ENCODE results near the gene STON2.

Gene STON2

DNA sequence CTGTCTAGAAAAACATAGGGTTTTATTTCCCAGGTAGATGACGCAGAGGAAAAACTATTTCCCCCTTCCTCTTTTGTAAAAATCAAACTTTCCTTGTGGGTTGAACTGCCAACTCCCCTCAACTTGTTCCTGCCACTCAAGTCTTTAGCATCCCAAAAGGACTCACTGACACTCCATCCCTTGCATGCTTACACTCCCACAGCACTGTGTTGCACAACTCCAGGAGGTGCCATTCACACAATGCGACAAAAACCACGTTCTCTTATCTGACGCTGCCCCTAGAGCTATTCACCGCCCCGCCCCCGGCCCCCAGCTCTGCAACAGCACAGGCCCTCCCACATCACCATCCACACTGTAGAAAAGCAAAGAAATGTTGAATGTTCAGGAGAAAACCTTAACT, 16.9 kb upstream of the STON2 start:
- DNase-seq (ENCODE audit: low read depth), result no peak

DNA sequence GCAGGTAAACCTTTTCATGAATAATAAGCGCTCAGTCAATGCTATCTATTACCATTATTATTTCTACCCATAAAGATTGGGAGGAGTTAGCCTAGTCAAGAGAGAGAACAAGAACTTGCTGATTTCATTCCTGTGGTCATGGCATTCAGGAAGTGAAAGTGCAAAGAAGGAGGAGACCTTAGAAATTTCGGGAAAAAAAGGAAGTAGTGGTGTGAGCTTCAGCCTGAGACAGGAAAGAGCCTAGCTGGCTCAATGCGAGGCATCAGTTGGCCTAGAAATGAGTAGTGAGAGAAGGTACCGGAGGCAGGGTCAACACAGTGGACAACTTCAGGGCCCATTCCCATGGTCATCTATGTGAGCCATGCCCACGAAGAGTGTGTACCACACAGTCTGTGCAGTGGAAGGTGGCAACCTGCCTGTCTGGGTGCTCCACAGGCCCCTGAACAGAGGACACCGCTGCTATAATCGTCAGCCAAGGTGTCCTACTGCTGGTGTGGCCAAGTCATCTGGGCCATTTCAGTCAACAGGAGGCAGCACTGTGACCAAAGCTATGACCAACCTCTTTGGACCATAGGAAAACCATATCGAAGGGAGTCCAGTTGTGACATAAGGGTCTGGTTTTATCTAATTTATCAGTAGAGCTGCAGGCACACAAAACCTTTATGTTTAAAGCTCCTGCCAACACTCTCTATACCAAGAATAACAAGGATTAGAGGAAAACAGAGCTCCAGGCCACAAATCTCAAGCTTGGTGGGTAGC, 16.2 kb upstream of the STON2 start:
- DNase-seq (ENCODE audit: low read depth), result no peak

DNA sequence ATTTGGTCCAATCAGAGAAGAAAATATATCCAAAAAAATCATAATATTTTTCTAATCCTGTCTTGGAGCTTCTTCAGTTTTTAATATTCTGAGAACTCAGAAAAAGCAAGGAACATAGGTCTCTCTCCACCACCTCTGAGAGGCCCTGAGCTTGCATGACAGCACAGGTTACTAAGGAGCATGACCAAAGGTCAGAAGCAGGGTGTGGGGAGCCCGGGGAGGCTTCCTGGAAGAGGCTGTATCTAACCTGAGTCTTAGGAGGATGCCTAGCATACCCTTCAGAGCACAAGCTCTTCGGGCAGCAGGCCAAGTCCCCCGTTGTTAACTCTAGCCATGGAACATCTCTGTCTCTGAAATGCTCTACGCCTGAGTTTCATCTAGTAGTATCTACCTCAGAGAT, 15.7 kb upstream of the STON2 start:
- no peak for DNase-seq (ENCODE audit: low read depth)

DNA sequence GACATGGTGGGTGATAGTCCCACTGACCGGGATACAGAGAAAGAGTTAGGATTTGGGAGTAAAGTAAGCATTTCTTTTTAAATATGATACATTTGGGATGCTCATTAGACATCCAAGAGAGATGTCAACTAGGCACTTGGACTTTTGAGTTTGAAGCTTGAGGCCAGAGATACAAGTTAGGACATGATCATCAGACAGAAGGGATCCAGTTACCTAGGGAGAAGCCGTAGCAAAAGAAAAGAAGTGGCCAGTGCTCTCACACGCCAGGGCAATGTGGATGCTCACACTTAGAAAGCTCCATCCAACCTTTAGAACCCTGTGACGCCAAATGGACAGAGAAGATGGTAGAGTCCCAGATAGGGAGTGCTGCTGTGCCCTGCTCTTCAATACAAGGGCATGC, 14.0 kb upstream of the STON2 start:
- DNase-seq (ENCODE audit: low read depth), result no peak

DNA sequence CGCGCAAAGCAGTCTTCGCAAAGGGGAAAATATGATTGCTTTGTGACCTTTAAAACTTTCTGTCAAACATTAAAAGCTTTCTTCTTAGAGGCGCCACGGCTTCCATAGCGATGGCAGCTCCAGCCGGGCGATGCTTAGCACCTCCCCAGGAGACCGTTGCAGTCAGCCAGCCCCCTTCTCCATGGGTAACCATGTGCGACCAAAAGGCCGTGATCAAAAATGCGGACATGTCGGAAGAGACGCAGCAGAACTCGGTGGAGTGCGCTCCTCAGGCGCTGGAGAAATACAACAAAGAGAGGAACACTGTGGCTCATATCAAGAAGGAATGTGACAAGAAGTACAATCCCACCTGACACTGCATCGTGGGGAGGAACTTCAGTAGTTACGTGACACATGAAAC, 12.7 kb upstream of the STON2 start:
- DNase-seq (ENCODE audit: low read depth), result no peak

DNA sequence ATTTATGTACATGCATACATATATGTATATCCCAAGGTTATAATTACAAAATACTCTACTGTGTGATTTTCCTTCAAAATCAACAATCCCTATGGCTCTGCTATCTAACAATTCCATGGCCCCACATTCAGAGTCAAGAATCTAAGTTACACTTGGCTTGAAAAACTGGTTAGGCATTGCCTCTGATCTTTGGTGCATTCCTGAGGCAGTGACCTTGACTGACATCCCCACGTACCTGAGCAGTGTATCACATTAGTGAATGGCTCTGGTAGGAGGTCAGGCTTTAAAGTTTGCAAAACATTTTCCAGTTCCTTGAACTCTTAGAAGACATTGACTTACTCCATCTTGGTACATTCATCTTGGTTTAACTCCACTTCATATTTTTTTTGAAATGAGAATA, 8.5 kb upstream of the STON2 start:
- no peak for DNase-seq (ENCODE audit: low read depth)

DNA sequence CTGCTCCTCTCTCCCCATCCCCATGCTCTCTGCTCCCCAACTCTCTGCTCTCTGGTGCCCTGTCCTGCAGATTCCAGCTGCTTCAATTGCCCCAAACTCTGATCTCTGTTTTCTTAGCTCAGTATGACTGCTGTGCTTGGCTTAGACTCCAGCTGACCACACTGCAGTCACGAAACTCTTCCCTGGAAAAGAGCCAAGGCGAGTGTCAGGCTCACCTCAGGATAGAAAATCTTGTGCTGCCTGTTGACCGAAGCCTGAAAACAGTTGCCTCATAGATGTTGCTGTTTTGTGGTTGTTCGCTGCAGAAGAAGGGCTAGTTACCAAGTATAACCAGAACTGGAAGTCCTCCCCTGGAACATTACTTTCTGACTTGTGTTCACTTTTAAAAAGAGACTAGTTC, 6.7 kb upstream of the STON2 start:
- DNase-seq (ENCODE audit: low read depth), result no peak

DNA sequence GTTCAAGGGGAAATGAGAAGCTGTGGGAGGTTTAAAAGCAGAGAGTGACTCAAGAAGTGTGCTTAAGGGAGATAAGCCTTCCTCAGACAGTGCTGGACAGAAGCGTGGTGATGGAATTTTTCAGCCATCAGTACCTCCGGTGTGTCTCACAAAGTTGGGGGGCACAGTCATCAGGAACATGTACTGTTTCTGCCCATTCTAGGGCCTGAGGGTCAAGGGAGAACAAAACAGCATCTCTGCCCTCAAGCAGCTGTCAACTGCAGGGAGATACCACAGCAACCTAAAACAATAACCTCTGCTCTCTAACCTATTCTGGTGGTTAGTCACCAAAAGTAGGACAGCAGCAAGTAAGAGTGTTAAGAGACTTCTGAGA, 2.0 kb upstream of the STON2 start:
- DNase-seq (ENCODE audit: low read depth), result no peak

DNA sequence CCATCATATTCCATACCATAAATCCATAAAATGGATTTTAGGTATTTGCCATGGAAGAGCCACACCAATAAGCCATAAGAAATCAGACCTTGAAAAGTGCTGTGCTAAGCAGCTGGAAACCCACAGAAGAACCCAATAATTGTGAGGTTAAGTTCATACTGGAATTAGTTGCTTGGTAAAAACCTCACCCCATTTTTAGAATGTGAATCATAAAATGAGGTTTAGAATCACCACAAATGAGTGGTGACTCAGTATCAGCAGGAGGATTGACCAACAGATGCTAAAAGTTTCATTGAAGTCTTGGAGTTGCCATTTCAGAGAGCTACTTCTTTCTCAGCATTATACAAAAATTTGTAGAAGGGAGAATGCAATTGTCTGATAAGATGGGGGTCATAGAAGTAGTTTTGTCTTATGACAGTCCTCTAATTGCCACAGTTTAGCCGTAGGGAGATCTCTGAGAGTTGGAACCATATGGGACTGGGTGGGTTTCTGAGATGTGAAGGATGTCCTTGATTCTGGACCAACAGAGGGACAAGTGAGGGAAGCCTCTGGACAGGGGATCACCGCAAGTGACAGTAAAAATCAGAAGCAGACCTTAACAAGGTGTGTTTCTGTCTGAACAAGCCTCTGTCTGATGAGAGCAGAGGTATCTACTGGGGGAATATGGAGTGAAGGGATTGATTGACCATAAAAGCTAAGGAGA, 1.4 kb upstream of the STON2 start:
- no peak for DNase-seq (ENCODE audit: low read depth)

DNA sequence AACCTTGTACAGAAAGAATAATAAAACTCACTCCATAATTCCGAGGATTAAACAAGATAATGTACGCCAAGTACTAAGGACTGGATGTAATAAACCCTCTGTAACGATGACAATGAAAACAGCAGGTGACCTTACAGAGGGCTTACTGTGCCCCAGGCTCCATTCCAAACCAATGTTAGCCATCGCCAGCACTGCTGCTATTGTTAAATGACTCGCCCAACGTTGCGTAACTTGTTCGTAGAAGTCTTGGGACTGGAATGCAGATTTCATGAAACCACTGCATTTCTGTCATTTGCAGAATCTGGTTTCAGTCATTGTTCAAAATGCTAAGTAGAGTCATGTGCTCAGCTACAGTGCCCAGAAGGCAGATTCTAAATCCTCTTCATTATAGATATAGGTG, 728 bp upstream of the STON2 start:
- no peak for DNase-seq (ENCODE audit: low read depth)

DNA sequence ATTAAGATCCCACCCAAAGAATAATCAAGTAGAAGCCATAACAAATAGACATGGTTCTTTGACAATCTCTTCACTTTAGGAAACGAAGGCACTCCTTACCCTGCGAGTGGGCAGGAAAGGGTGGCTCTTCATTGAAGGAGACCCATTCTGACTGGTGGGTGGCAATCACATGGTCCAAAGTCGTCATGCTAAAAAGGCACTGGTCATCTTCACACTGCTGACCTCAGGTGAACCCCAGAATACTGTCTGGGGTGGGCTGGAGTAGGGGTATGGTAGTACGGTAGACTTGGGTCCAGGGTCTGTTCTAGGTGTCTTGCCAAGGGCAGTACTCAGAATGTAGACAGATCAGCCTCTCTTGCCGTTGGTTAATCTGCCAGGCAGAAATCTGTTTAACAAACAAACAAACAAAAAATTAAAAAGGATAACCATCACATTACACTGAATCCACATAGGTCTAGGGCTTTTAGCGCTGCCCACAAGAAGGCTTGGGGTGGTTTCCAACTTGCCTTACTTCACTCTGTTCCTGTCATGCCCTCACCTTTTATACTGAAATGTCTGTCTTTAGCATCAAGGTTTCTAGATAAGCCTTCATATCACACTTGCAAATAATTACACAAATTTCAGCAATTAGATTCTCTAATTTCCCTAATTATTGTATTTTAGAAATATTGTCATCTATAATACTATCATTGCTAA, 1.8 kb downstream of the STON2 start:
- no peak for DNase-seq (ENCODE audit: low read depth)

DNA sequence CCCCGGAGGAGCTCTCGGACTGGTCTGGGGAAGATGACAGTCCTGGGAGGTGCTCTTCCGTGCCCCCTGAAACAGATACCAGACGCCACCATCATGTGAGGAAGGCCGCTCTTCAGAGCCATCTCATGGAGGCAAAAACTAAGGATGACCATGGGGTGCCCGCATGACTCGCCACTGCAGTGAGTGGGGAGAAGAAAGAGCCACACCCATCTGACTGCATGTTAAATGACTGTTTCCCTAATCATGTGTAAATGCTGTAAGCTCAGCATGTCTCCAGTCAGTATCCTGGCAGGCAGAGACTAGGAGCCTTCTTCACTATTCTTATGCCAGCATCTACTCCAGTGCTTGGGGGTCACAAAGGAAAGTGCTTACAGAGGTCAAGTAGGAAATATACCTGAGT, 4.0 kb downstream of the STON2 start:
- no peak for DNase-seq (ENCODE audit: low read depth)

DNA sequence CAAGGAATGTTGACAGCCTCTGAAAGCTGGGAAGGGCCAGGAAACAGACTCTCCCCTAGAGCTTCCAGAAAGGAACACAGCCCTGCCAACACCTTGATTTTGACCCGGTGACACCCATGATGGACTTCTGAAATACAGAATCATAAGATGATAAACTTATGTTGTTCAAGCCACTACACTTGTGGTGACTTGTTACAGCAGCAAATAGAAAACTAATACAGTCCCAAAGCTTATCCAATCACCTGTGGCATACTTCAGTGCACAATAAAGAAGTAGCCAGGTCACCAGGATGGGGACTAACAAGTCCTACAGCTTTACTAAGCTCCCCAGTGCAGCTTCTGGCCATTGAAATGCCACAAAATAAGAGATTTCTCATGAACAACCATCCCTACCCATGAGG, 5.4 kb downstream of the STON2 start:
- DNase-seq (ENCODE audit: low read depth), result no peak

DNA sequence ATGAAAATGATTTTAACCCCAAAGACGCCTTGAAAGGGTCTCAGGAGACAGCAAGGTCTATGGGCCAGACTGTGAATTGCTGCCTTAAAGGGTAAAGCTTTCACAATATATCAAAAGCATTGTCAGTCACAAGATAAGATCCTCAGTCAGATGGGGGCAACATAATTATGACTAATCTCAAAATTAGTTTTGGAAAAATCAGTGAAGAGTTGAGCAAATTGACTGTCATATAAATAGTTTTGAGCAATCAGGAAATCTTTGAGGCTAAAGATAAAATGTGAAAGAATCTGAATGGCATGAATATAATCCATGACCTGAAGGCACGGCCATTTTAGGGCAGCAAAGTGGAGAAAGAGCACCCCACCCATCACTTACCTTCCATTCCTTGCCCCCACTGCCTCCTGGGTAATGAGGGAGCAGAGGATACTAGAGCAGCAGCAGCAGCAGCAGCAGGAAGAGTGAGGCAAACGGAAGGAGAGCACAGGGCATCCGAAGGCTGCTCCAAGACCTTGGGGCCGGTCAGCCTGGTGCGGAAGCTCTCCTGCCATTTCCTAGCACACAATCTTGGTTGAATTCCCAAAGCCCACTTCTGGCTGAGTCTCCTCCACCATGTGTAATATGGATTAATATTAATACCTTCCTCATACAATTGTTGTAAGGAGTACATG, 7.0 kb downstream of the STON2 start:
- no peak for DNase-seq (ENCODE audit: low read depth)

DNA sequence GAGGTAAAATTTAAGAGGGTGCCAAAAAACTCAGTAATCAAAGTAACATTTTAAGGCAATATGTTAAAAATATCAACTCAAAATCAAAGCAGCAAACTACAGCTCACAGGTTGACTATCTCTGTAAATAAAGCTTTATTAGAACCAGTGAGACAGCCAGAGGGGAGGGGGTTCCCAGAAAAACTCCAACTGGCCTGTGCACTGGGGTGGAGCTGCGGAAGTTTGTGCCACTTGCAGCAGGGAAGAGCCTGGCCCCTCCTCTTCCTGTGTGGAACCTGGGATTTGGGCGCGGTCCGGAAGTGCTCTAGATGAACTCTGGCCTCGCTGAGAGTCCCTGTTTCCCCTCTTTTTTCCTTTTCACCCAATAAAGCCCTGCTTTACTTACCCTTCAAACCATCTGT, 8.1 kb downstream of the STON2 start:
- DNase-seq (ENCODE audit: low read depth), result no peak

DNA sequence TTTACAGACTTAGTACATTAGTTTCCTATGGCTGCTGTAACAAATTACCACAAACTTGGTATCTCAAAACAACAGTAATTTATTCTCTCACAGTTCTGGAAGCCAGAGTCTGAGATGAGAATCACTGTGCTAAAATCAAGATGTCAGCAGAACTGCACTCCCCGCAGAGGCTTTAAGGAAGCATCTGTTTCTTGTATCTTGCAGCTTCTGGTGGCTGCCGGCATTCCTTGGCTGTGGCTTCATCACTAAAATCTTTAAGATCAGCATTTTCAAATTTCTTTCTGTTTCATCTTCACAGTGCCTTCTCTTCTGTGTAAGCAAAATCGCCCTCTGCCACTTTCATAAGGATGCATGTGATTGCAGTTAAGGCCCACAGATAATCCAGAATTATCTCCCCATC, 9.4 kb downstream of the STON2 start:
- no peak for DNase-seq (ENCODE audit: low read depth)

DNA sequence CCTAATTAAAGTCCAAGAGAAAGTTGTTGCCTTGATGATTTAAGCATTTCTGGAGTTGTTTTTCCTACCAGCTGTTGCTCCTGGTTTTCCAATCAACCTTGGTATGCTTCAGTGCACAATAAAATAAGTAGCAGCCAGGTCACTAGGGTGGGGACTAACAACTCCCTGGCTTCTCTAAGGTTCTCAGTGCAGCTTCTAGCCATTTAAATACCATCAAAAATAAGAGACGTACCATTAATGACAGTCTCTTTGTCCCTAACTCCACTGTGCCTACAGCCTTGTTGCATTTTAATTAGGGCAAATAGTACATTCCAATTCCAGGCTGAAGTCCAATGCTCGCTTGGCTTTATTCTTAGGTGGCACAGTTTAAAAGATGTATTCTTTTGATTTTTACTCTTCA, 11.8 kb downstream of the STON2 start:
- DNase-seq (ENCODE audit: low read depth), result no peak

DNA sequence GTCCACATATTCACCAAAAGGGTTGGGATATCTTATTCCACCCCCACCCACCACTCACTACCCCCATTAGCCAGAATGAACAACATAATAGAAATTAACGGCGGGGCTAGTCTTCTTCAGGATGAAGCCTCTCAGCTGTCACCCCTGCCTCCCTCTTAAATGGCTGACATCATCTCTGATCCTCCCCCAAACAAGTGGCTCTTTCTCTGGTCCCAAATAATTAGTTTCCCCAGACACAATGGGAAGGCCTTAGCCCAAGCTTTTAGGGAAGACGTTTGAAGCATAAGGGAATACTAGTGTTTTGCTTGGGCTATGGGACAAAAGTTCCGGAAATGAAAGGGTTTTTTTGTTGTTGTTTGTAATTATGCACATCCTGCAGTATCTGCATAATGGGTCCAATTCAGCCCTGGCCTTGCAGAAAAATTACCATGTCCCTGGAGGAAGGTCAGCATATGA, 13.8 kb downstream of the STON2 start:
- no peak for DNase-seq (ENCODE audit: low read depth)

DNA sequence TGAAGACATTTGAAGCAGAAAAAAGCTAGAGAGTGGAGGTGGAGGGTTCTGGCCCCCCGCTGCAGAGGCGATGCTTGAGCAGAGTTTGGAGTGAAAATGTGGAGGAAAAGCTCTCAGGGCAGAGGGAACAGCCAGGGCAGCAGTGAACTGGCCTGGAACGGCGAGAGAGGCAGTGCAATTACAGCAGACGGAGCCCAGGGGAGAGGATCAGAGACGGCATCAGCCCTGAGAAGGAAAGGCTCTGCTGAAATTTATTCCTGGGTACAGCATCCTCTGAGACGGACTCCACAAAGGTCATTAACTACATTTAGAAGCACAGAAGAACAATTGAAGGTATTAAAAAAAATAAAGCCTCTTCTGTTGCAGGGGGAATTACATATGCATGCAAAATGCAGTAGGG, 14.2 kb downstream of the STON2 start:
- DNase-seq (ENCODE audit: low read depth), result no peak

DNA sequence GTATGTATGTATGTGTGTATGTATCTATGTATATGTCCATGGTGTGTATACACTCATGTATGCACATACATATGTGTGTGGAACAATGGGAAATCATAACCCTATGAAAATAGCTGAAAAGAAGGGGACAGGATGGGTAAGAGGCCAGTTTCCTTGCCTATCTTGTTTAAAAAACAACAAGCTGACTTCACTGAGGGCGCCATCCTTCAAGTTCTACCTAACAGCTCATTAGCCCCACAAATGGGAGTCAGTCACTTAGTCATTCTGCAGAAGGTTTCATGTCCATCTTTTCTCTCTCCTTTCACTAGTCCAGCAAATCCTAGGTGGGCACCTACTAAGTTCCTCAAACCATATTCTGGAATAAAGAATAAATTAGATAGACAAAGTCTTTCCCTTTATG, 14.7 kb downstream of the STON2 start:
- no peak for DNase-seq (ENCODE audit: low read depth)

DNA sequence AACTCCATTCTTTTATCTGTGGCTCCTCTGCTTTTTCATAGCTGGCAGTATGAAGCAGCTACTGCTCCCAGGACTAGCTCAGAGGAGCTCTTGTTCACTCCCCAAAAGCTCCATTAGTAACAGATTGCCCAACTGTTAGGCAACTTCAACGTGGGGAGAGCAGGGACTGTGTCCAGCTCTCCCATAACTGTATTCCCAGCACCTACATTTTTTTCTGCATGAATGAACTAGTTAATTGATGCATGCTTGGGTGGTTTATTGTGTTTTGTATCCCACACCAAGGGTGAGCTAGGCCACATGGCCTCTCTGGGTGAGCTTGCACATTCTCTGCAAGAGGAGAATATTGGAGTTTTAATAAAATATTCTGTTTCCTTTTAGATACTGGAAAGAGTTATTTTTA, 15.2 kb downstream of the STON2 start:
- no peak for DNase-seq (ENCODE audit: low read depth)

DNA sequence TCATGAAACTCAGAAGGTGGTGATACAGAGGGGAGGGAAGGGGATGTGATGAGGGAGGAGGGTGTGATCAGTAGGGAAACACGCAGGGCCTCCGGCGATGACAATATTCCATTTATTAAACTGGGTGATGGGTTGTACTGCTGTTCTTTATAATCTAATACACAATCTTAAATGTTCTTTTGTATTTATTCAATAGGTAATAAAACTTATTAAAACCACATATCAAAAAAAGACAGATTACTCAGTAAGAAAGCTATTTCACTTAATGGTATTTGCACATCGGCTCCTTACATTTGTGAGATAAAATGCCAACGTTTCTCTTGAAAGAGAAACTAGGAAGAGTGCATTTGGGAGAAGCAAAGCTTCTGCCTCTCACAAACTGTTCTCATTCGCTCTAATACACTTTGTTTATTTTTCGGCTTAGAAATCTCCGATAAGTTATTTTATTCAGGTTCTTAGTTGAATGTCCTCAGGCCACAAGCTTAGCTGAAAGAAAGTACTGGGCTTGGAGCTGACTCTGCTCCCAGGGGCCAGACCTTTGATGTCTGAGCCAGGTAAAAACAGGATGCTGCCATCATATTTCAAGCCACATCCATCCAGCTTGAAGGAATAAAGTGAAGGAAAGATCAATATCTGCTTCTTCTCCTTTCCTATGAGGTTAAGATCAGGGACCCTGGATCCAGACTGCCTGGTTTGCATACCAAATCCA, 17.5 kb downstream of the STON2 start:
- DNase-seq (ENCODE audit: low read depth), result no peak
